Retinal pigment epithelial cell (primary cell): Measurements from ENCODE around the gene EEF1A2.

Experiments
- DNase-seq: peaks from one replicate; pipeline ENCODE4 v3.0.0-alpha.2; 2010; ENCODE audit warnings: low read depth
- H3K4me3 ChIP-seq: 2 replicates; pipeline ENCODE4 v1.5.1; 2011; ENCODE audit warnings: mild to moderate bottlenecking, low read length, control low read depth, moderate library complexity
- TF ChIP-seq, protein P1 (sequence below): conservative IDR thresholded peaks from 2 replicates; pipeline ENCODE4 v1.5.1; 2011; ENCODE audit warnings: low read depth, low read length, control low read depth, inconsistent platforms

The EEF1A2 gene

DNA sequence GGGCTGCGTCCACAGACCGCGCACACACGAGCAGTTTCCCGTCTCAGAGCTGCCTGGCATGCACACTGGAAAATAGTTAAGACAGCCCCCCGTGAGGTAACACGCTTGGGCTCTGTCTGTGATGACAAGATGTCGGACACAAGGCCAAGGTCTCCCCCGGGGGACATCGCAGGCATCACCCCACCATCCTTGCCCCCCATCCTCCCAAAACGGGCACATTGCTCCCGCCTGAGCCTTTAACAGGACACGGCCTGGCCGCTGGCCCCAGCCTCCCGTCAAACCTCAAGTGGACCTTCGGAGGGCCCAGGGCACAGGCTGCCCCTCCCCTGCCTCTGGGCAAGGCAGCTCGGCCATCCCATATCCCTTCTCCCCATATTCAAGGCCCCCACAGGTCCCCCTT is 32.0 kb downstream of the EEF1A2 start:
- TF ChIP-seq, protein P1, sequence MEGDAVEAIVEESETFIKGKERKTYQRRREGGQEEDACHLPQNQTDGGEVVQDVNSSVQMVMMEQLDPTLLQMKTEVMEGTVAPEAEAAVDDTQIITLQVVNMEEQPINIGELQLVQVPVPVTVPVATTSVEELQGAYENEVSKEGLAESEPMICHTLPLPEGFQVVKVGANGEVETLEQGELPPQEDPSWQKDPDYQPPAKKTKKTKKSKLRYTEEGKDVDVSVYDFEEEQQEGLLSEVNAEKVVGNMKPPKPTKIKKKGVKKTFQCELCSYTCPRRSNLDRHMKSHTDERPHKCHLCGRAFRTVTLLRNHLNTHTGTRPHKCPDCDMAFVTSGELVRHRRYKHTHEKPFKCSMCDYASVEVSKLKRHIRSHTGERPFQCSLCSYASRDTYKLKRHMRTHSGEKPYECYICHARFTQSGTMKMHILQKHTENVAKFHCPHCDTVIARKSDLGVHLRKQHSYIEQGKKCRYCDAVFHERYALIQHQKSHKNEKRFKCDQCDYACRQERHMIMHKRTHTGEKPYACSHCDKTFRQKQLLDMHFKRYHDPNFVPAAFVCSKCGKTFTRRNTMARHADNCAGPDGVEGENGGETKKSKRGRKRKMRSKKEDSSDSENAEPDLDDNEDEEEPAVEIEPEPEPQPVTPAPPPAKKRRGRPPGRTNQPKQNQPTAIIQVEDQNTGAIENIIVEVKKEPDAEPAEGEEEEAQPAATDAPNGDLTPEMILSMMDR = no peak
- DNase-seq = no peak
- no peak overlapping the region for H3K4me3 ChIP-seq

DNA sequence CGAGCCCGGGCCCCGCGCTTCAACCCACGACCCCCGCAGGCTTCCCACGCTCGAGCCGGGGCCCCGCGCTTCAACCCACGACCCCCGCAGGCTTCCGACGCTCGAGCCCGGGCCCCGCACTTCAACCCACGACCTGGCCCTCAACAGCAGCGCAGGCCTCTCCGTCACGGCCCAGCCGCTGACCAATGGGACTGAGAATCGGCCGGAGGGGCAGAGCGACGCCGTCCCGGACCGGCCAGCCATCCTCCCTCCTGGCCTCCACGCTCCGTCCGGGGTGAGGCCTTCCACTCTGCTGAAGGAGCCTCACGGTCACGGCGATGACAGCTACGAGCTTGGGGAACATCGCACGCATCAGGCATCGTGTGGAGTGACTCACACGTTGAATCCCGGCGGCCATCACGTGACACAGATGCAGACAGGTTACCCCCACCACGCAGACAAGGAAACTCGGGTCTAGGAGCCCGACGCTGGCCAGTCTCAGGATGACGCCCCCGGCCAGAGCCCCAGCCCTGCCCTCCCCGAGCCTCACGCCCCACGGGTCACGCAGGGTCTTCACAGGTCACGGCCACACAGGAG is 32.5 kb downstream of the EEF1A2 start:
- no peak overlapping the region for H3K4me3 ChIP-seq
- DNase-seq = no peak
- TF ChIP-seq, protein P1 = no peak

DNA sequence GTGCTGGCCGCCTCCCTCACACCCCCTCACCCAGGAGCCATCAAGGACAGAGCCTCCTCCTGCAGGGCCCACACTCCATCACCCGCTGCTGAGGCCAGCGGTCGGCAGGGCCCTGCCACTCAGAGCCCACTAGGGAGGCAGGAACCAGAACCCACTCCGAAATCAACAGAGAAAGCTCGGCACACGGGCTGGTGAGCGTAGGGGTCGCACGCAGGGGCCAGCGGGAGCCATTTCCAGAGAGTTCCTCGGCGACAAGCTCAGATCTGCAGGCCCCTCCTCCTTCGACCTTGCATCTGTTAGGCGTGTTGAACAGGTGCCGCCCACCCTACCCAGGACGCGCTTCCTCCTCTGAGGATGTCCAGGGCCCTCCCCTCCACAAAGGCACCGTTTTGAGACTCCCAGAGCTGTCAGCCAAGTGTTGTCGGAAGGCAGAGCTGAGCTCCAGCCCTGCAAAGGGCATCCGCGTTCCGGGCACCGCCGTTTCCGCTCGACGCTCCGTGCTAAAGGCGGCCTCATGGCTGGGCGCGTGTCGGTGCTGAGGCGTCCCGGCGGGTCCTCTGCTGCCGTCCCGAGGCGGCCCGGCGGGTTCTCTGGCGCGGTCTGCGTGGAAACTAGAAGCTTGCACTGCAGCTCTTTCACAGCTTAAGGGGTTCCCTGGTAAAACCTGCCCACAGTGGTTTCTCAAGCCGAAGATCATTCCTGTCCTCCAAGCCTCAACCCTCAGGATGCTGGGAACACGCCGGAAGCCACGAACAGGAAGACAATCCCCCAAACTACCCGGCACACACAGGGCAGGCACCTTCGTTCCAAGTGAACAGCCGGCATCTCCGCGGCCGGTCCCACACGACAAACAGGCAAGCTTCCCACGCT is 33.3 kb downstream of the EEF1A2 start:
- no peak overlapping the region for H3K4me3 ChIP-seq
- TF ChIP-seq, protein P1 = no peak
- DNase-seq = no peak

DNA sequence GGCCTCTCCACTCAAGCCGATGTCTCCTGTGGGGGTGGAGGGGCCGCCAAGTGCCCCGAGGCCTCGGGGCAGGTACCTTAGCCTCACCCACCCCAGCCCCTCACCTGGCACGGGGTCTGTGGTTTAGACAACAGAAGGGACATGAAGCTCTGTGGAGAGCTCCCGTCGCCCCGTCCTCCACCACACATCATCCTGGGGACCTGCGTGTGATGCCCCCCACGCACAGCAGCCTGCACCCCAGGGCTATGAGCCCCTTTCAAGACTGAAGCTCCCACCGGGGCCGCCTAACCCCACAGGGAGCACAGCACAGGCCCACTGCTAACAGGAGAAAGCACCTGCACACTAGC is 34.6 kb downstream of the EEF1A2 start:
- no peak for DNase-seq
- TF ChIP-seq, protein P1 = no peak
- H3K4me3 ChIP-seq = no peak overlapping the region

DNA sequence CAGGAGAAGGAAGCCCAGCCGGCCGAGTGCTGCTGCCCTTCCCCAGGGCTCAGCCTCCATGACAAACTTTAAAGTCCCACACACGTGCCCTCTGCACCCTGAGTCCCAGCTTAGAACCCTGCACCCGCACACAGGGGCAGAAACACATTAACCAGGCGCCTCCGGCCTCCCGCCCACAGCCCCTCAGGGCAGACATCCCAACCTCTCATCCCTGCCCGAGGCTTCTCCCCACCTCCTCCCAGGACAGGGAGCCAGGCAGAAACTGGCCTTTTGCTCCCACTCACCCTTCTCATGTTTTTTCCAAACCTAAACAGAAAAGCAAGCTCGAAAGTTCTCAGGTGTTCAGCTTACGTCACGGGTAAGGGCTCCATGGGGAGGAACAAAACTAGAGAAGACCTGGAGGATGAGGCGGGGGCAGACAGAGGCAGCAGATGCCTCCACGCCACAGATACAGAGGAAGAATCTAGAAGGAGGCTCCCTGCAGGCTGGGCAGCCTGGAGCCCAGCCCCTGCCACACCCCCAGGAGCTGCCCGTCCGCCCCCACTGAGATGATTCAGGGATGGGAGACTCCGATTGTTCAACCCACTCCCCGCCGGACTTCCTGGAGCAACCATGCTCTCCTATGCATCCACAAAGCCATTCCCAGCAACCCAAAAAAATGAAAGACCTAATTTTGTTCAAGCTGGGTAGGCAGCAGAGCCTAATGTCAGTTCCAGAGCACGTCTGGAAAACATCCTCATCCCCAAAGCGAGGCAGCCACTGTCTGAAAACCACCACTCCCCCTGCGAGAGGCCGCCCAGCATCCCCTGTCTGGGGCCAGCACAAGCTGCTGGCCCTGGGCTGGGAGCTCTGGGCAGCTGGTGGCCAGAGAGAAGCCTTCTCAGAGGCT is 35.2 kb downstream of the EEF1A2 start:
- TF ChIP-seq, protein P1 = no peak
- no peak for DNase-seq
- H3K4me3 ChIP-seq = no peak overlapping the region

DNA sequence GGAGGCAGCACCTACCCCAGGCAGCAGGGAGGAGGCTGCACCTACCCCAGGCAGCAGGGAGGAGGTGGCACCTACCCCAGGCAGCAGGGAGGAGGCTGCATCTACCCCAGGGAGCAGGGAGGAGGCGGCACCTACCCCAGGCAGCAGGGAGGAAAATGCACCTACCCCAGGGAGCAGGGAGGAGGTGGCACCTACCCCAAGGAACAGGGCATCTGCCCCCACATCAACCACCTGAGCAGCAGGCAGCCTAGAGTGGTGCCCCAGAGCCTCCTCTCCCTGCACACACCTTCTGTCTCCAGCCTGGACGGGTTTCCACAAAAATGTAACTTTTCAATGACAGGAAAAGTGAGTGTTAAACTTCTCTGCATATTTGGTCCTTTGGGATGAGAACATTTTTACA is 36.6 kb downstream of the EEF1A2 start:
- H3K4me3 ChIP-seq = no peak overlapping the region
- no peak for DNase-seq
- TF ChIP-seq, protein P1 = no peak
